Keratinocyte (primary cell): ENCODE data around the gene ERCC1.

Experiments
- CTCF ChIP-seq, 3 experiments: IDR thresholded peaks in 1 of 3; conservative IDR thresholded peaks in 1 of 3; optimal IDR thresholded peaks in 1 of 3; 2 replicates in 2 of 3; 3 replicates in 1 of 3; pipeline versions ENCODE3 to v1.5.1; 2011; ENCODE audit warnings: low read length in 3 of 3, mild to moderate bottlenecking in 3 of 3, moderate library complexity in 2 of 3, control low read depth in 1 of 3, inconsistent platforms in 1 of 3; ENCODE audit not compliant: insufficient read depth in 2 of 3; ENCODE audit errors: extremely low read depth in 1 of 3
- EZH2 ChIP-seq: IDR thresholded peaks from one replicate; pipeline ENCODE4 v1.6.1; 2012; ENCODE audit warnings: inconsistent platforms, mild to moderate bottlenecking, low read length, moderate library complexity

GRCh38 chr19:45467115-45467455, 43.4 kb upstream of the ERCC1 start:
- TF ChIP-seq CTCF (optimal IDR thresholded peaks at IDR 0.05 in 1 of 3, IDR thresholded peaks at IDR 0.05 in 1 of 3, conservative IDR thresholded peaks at IDR 0.05 in 1 of 3; ENCODE audit: extremely low read depth in 1 of 3, insufficient read depth in 2 of 3, low read length in 3 of 3) (no peak), EZH2 (no peak)
